Adipose tissue (tissue), 3 donors: ENCODE results near the gene GALT. TPM values are rescaled to one million over a fixed set of nuclear protein-coding genes. Genes with fewer than 3 reads are reported as not detected.
A peak's percentile ranks its signal among the peaks of the same experiment; 100 is the strongest.

ENCODE experiments used
- H3K27ac ChIP-seq: one replicate; pipeline ENCODE4 v1.5.1; 2013; ENCODE audit warnings: low read depth, low read length
- WGBS, 3 donors: extraction: QIAGEN DNeasy Blood & Tissue Kit; methylation state at CpG; one replicate each; pipeline ENCODE4 v1.1.7; 2013; 5-methylcytosine and 5-hydroxymethylcytosine counted together
- polyA plus RNA-seq, 3 donors: library from polyadenylated mRNA; stranded (reverse); fragments of 200-250 nt; gene quantifications; one replicate each; pipeline ENCODE4 v1.2.3, GENCODE V29; 2013
- donor health status: healthy with polysubstance abuse.
- donor health status: Bipolar disorder and iron deficiency.
- donor health status: healthy.

Gene GALT
- polyA plus RNA-seq, 3 donors = 18.5 to 35.9 (median 26.6) TPM

GRCh38 chr9:34665381-34666250, 19.1 kb downstream of the GALT start:
- H3K27ac ChIP-seq = peak overlapping the region; percentile 80
- WGBS, 3 donors = 1 to 3% (median 2%) methylated on average over 50 to 55 of the region's 55 CpGs

DNA sequence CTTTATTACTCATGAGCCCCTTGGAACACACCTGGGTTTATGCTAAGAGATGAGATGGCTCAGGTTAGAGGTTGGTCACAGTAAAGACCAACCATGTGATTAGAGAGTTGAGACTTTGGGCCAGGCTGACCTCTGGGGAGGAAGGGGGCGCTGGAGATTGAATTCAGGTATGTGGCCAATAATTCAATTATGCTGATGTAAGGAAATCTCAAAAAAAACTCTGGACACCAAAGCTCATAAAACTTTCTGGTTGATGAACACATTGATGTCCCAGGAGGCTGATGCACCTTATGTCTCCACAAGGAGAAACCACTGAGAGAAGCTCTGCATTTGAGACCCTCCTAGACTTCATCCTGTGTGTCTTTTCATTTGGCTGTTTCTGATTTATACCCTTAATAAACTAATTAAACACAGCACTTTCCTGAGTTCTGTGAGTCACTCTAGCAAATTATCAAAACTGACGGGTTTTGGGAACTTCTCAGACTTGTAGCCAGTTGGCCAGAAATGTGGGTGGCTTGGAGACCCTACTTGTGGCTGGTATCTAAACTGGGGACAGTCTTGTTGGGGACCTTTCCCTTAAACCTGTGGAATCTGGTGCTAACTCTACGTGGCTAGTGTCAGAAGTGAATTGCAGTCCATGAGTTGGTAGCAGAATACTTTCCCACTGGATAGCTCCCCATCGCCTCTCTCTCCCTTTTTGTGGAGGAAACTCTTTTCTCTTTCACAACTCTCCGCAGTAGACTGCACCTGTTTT, 23.5 kb downstream of the GALT start:
- whole genome bisulfite sequencing, 3 donors = 86 to 94% (median 89%) methylated on average over 5 of the region's 5 CpGs
- no peak overlapping the region for H3K27ac ChIP-seq

DNA sequence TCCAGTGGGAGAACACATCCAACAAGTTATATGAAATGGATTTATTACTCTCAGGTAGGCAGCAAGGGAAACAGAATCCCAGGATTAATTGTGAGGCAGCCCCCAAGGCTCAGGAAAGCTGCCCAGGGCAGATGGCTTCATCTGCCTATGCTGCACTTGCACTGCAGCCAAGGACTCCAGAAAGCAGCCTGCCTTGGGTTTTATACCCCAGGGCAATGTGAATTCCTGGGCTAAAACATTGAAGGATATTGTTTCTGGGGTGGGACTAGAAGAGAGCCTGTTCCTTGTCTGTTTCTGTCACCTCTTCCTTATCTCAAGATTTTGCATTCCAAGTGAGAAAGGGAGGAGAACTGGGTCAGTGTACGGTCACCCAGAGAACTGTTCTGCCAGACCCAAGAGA, 24.8 kb downstream of the GALT start:
- 38 to 88% (median 77%) methylated on average over 1 of the region's 1 CpG for WGBS, 3 donors
- no peak overlapping the region for H3K27ac ChIP-seq

DNA sequence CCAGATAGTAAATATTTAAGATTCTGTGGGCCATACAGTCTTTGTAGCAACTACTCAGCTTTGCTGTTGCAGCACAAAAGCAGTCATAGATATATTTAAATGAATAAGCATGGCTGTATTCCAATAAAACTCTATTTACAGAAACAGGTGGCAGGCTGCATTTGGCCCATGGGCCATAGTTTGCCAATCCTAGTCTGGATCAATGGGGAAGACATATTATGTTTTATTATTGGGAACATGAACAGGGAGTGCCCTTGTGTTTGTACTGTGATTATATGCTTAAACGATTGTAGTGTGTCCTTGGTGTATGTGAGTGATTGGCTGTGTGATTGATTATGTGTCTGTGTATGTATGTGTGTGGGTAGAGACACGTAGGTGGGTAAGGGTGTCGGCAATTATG, 28.0 kb downstream of the GALT start:
- WGBS, 3 donors = 44 to 84% (median 81%) methylated on average over 3 of the region's 3 CpGs
- no peak overlapping the region for H3K27ac ChIP-seq

- WGBS, 3 donors = 24 to 32% (median 32%) methylated on average over 10 of the region's 10 CpGs
- H3K27ac ChIP-seq = no peak overlapping the region
Observed at GRCh38 chr9:34675048-34675714, 28.7 kb downstream of the GALT start.

- H3K27ac ChIP-seq = no peak overlapping the region
- 94 to 100% (median 96%) methylated on average over 2 of the region's 2 CpGs for WGBS, 3 donors
Observed at GRCh38 chr9:34675869-34676268, 29.4 kb downstream of the GALT start.

- 90 to 97% (median 90%) methylated on average over 4 of the region's 4 CpGs for WGBS, 3 donors
- no peak overlapping the region for H3K27ac ChIP-seq
Observed at GRCh38 chr9:34684145-34684544, 37.7 kb downstream of the GALT start.

- H3K27ac ChIP-seq = no peak overlapping the region
- WGBS, 3 donors = 87 to 96% (median 92%) methylated on average over 4 of the region's 4 CpGs
Observed at GRCh38 chr9:34684816-34685215, 38.3 kb downstream of the GALT start.

- WGBS, 3 donors = 69 to 87% (median 79%) methylated on average over 4 of the region's 4 CpGs
- H3K27ac ChIP-seq = no peak overlapping the region
Observed at GRCh38 chr9:34685591-34685990, 39.1 kb downstream of the GALT start.

- no peak overlapping the region for H3K27ac ChIP-seq
- WGBS, 3 donors = 74 to 76% (median 76%) methylated on average over 5 of the region's 5 CpGs
Observed at GRCh38 chr9:34686231-34686630, 39.8 kb downstream of the GALT start.

DNA sequence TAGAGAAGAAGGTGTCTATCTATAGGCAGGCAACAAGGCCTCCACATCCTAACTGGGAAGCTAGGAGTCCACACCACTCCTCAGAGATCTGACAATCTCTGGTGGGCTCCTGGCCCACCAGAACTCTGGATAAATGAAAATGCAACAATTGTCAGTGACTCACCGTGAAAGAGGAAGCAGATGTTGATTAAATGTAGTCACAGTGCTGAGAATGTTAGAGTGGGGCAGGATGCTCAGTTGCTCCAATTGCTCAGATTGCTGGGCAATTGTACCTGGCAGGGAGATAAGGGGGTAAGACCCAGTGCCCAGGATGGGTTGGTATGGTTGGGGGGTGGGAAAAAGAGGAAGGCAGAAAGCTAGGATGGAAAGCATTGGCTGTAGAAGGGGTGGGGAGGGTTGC, 40.3 kb downstream of the GALT start:
- WGBS, 3 donors = 25 to 79% (median 32%) methylated on average over 1 of the region's 1 CpG
- no peak overlapping the region for H3K27ac ChIP-seq

- WGBS, 3 donors = 82 to 89% (median 86%) methylated on average over 10 of the region's 10 CpGs
- no peak overlapping the region for H3K27ac ChIP-seq
Observed at GRCh38 chr9:34687276-34688030, 41.0 kb downstream of the GALT start.

DNA sequence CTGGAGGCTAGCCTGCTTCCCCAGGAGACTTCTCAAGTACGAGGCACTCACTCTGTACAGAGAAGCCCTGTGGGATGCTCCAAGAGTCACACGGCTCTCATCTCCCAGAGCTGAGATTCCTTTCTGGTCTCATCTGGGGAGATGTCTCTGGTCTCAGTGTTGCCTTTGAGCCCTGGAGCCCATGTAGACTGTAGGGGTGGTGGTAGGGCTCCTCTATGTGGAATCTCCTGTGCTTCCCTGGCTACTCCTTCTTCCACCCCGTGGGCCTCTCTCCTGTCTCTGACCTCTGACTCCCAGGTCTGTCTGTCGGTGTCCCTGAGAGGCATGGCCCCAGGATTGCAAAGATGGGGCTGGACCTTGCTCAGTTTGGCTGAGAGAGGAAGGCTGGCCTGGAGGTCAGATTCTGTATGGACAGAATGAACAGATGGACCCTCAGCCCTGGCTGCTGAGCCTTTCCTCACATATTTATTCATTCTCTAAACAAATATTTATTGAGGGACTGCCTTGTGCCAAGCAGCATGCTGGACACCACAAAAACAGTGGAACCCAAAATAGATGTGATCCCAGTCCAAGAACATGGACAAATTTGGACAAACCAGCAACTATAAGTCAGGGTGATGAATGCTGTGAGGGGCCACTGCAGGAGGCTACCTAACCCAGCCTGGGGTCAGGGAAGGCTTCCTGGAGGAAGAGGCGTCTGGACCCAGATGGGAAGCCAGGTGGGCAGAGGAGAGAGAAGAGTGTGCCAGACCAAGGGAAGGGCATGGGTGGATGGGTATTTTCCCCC, 42.0 kb downstream of the GALT start:
- no peak overlapping the region for H3K27ac ChIP-seq
- 67 to 76% (median 73%) methylated on average over 4 to 5 of the region's 5 CpGs for WGBS, 3 donors

- 74 to 90% (median 90%) methylated on average over 4 of the region's 4 CpGs for WGBS, 3 donors
- H3K27ac ChIP-seq = no peak overlapping the region
Observed at GRCh38 chr9:34689116-34689470, 42.6 kb downstream of the GALT start.

DNA sequence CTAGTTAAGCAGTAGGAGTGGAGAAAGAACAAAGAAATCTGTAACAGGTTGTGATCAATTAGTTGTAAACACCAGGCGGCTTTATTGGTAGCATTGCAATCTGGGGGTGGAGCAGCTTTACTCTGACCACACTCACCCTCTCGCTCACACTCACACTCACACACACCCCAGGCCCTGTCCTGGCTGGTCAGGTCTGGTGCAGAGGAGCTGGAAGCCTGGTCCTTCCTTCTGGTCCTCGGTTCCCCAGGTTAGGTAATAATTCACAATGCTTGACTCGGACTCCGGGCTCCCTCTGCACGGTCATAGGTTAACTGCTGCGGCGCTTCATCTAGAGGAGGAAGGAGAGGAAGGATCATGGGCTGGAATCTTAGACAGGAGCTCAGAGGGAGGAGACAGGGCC, 43.0 kb downstream of the GALT start:
- no peak overlapping the region for H3K27ac ChIP-seq
- WGBS, 3 donors = 67 to 82% (median 78%) methylated on average over 8 of the region's 8 CpGs

DNA sequence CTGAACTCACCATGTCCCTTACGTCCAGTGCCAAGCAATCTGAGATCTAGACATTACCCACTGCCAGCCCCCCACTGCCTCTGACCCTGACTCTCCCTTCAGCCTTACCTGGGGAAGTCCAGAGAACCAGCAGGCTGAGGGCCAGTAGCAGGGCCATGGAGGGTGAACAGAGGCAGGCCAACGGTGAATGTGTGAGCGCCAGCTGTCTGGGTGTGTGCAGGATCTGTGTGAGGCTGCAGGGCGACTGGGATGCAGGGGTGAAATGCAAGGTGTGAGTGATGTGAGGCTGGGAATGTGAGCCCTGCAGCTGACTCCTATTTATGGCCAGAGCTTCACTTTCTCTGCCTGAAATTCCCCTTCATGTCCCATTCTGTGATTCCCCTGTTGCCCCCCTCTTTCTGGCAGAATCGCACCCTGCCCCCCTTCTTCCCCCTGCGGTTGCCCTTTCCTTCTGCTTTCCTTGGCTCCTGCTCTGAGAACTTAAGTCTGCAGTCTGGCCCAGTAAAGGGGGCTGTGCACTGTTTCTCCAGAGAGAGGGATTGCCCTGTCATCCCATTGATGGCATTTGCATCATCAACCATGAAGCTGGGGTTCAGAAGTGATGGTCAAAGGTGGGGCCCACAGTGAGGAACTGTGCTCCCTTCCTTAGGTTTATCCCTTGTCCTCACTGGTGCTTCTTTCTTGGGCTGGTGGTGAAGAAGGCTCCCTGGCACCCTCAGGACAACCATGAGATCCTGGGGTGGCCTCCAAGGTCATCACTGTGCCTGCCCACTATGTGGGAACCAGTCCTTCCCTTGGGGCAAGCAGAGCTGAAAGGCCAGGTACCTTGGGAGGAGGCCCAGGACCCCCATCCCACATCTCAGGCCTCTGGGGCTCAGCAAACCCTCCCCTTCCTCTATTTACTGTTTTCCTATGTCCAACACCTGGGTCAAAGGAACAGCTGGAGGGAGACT, 44.8 kb downstream of the GALT start, which contains the start of gene CCL19:
Gene CCL19 (minus strand): TSS at position 294 of the 953 bp plus-strand sequence. CDS start 137 bp downstream, at position 157.
- H3K27ac ChIP-seq = no peak within 1 kb of the TSS
- 49 to 82% (median 62%) methylated on average over 6 of the region's 6 CpGs for WGBS, 3 donors

GRCh38 chr9:34691936-34692315, 45.5 kb downstream of the GALT start:
- no peak overlapping the region for H3K27ac ChIP-seq
- WGBS, 3 donors = 72 to 86% (median 84%) methylated on average over 5 of the region's 5 CpGs
